ENCODE measurements around the gene MCOLN2.

- TF ChIP-seq SIN3B (IDR thresholded peaks at IDR 0.05; ENCODE audit: low read length), result no peak
- TF ChIP-seq TFAP4 (IDR thresholded peaks at IDR 0.05; ENCODE audit: borderline replicate concordance, low read depth), result no peak
- TF ChIP-seq CTCF (CRISPR knock-in tag; IDR thresholded peaks at IDR 0.05), result no peak
- TF ChIP-seq JUN (CRISPR knock-in tag; IDR thresholded peaks at IDR 0.05), result no peak
- no peak for TF ChIP-seq CHCHD3 (CRISPR knock-in tag; IDR thresholded peaks at IDR 0.05)
- no peak for TF ChIP-seq E2F5 (CRISPR knock-in tag; conservative IDR thresholded peaks at IDR 0.05)
- no peak for TF ChIP-seq ZNF18 (CRISPR knock-in tag; IDR thresholded peaks at IDR 0.05; ENCODE audit: insufficient replicate concordance)
- no peak for TF ChIP-seq EZH2 (conservative IDR thresholded peaks at IDR 0.05; ENCODE audit: low read depth, low read length)
- no peak for TF ChIP-seq KDM5B (CRISPR knock-in tag; IDR thresholded peaks at IDR 0.05; ENCODE audit: borderline replicate concordance)
- TF ChIP-seq ZNF274 (CRISPR knock-in tag; IDR thresholded peaks at IDR 0.05), result no peak
These were observed 8.3 kb downstream of the MCOLN2 start for GRCh38 chr1:84988588-84988987.

Measured in HepG2 (cell line).